Left ventricle myocardium inferior (tissue), 1 donor: ENCODE data around the gene OR2AG2. TPM values are rescaled to one million over a fixed set of nuclear protein-coding genes. Genes with fewer than 3 reads are reported as not detected.
"Not testable (repeated sequence)": the region's sequence is repeated elsewhere in the genome, so short reads cannot be mapped to it uniquely, and the experiment has no call there.

Experiments
- DNase-seq: peaks from one replicate; pipeline ENCODE4 v3.0.0-alpha.2; 2020
- H3K27ac ChIP-seq: fragments of 200-600 bp; replicated peaks from 2 replicates; pipeline ENCODE4 v1.8.0; 2021
- H3K27me3 ChIP-seq: fragments of 200-600 bp; 2 replicates; pipeline ENCODE4 v1.8.0; 2021; ENCODE audit warnings: low read depth
- H3K36me3 ChIP-seq: fragments of 200-600 bp; 2 replicates; pipeline ENCODE4 v1.8.0; 2021
- H3K4me1 ChIP-seq: fragments of 200-600 bp; 2 replicates; pipeline ENCODE4 v1.8.0; 2021
- H3K4me3 ChIP-seq: fragments of 200-600 bp; 2 replicates; pipeline ENCODE4 v1.8.0; 2021; ENCODE audit warnings: mild to moderate bottlenecking, moderate library complexity
- H3K9me3 ChIP-seq: fragments of 200-600 bp; replicated peaks from 2 replicates; pipeline ENCODE4 v1.8.0; 2021
- intact Hi-C: fragments of 100-400 bp; cut with micrococcal nuclease; formaldehyde crosslinking; loops from one replicate; pipeline ENCODE4 v1.11.0; 2022
- long read RNA-seq: library from polyadenylated mRNA; unstranded; transcript quantifications from one replicate; pipeline ENCODE4 v2.0.0, GENCODE V29; 2021
- total RNA-seq: library from RNA; stranded (reverse); fragmentation: NEBNext Ultra II Directional; extraction: Animal tissue kit (Norgen Biotek cat#: 25700); gene quantifications from one replicate; pipeline ENCODE4 v1.2.1, GENCODE V29; 2021
- TF ChIP-seq, protein P1 (sequence below): fragments of 200-600 bp; IDR thresholded peaks from 2 replicates; pipeline ENCODE4 v1.8.0; 2021; ENCODE audit warnings: antibody characterized with exemption, mild to moderate bottlenecking, borderline replicate concordance
- donor health status: DM: no; HTN: yes; CAD: no; lungs with severe emphysema.

Gene OR2AG2, protein sequence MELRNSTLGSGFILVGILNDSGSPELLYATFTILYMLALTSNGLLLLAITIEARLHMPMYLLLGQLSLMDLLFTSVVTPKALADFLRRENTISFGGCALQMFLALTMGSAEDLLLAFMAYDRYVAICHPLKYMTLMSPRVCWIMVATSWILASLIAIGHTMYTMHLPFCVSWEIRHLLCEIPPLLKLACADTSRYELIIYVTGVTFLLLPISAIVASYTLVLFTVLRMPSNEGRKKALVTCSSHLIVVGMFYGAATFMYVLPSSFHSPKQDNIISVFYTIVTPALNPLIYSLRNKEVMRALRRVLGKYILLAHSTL
- total RNA-seq, result not detected
- long read RNA-seq, result 0 reads

GRCh38 chr11:6771926-6772893 lies at the start of gene OR2AG2:
Gene OR2AG2 (minus strand): TSS chr11:6771976. CDS start chr11:6768957, 3,019 bp downstream.
- intact Hi-C loops, result no loop called here
- TF ChIP-seq, protein P1, sequence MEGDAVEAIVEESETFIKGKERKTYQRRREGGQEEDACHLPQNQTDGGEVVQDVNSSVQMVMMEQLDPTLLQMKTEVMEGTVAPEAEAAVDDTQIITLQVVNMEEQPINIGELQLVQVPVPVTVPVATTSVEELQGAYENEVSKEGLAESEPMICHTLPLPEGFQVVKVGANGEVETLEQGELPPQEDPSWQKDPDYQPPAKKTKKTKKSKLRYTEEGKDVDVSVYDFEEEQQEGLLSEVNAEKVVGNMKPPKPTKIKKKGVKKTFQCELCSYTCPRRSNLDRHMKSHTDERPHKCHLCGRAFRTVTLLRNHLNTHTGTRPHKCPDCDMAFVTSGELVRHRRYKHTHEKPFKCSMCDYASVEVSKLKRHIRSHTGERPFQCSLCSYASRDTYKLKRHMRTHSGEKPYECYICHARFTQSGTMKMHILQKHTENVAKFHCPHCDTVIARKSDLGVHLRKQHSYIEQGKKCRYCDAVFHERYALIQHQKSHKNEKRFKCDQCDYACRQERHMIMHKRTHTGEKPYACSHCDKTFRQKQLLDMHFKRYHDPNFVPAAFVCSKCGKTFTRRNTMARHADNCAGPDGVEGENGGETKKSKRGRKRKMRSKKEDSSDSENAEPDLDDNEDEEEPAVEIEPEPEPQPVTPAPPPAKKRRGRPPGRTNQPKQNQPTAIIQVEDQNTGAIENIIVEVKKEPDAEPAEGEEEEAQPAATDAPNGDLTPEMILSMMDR, result no peak
- no peaks in the 10 kb centered on the region for H3K4me1 ChIP-seq
- no peak within 1 kb of the TSS for H3K4me3 ChIP-seq
- no peaks in the 10 kb centered on the region for H3K36me3 ChIP-seq
- no peaks in the 10 kb centered on the region for H3K9me3 ChIP-seq
- DNase-seq, result no peak
- no peak within 1 kb of the TSS for H3K27ac ChIP-seq
- no peaks in the 10 kb centered on the region for H3K27me3 ChIP-seq

- TF ChIP-seq, protein P1, result no peak
- H3K4me1 ChIP-seq, result no peaks in the 10 kb centered on the region
- H3K36me3 ChIP-seq, result no peaks in the 10 kb centered on the region
- DNase-seq, result no peak
- no peak overlapping the region for H3K27ac ChIP-seq
- no peaks in the 10 kb centered on the region for H3K27me3 ChIP-seq
- no peak overlapping the region for H3K4me3 ChIP-seq
- intact Hi-C loops, result no loop called here
- H3K9me3 ChIP-seq, result peaks cover 16% of the 10 kb centered on the region
Measured at GRCh38 chr11:6818967-6819366, 47.2 kb upstream of the OR2AG2 start.

DNA sequence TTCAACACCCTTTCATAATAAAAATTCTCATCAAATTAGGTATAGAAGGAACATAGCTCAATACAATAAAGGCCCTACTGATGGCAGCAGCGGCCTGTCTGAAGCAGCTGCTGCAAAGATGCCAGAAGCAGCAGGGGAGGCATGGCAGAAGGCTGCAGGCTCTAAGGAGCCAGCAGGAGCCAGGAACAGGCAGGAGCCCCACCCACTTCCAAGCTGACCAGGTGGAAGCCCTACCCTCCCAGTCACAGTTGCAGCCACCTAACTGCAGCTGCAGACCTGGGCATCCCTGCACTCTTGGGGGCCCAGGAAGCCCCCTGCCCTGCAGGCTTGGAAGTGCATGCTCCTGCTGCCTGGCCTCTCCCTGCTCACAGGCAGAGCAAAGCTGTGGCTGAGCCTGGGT lies 45.9 kb upstream of the OR2AG2 start:
- Histone ChIP-seq H3K9me3 (peaks cover 16% of the 10 kb centered on the region), H3K4me1 (no peaks in the 10 kb centered on the region), H3K4me3 (no peak overlapping the region), H3K27ac (no peak overlapping the region), H3K36me3 (no peaks in the 10 kb centered on the region), H3K27me3 (peaks cover 8% of the 10 kb centered on the region)
- TF ChIP-seq, protein P1, result no peak
- intact Hi-C loops, result no loop called here
- no peak for DNase-seq

- Histone ChIP-seq H3K4me3 (no peak overlapping the region), H3K27me3 (peaks cover 21% of the 10 kb centered on the region)
- intact Hi-C loops, result no loop called here
Measured at GRCh38 chr11:6813656-6814055, 41.9 kb upstream of the OR2AG2 start.

DNA sequence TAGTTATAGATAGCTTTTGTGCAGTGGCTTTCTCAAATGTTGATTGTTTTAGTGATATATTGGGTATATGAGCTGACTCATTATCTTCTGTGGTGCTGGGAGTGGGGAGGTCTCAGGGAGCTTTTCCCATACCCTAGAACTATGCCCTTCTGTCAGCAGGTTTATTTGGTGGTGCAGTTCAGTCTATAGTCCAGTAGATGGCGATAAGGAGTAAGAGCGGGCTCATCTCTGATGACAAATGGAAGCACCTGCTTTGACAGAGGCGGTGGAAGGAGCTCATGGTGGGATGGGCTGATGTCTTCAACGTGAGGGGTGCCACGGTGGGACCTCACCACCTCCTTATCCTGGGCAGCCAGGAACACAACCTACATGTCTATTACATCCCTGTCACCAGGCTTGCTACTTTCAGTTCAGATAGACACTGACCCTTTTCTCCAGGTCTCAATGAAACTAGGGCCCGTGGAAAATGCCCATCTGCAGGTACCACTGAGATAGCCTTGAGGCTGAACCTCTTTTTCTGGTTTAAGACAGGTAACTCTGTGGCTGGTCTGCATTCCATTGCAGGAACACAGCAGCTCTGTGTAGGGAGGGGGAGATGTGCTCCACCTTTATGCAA lies 40.7 kb upstream of the OR2AG2 start:
- Histone ChIP-seq H3K27ac (no peak overlapping the region), H3K9me3 (no peaks in the 10 kb centered on the region), H3K4me3 (no peak overlapping the region), H3K4me1 (no peaks in the 10 kb centered on the region), H3K36me3 (no peaks in the 10 kb centered on the region), H3K27me3 (peaks cover 21% of the 10 kb centered on the region)
- intact Hi-C loops, result no loop called here
- no peak for DNase-seq
- TF ChIP-seq, protein P1, result peak; percentile 91

More at GRCh38 chr11:6813656-6814055, 41.9 kb upstream of the OR2AG2 start:
- no peak for DNase-seq
- H3K9me3 ChIP-seq, result no peaks in the 10 kb centered on the region
- H3K4me1 ChIP-seq, result no peaks in the 10 kb centered on the region
- TF ChIP-seq, protein P1, result no peak
- H3K27ac ChIP-seq, result no peak overlapping the region
- no peaks in the 10 kb centered on the region for H3K36me3 ChIP-seq

DNA sequence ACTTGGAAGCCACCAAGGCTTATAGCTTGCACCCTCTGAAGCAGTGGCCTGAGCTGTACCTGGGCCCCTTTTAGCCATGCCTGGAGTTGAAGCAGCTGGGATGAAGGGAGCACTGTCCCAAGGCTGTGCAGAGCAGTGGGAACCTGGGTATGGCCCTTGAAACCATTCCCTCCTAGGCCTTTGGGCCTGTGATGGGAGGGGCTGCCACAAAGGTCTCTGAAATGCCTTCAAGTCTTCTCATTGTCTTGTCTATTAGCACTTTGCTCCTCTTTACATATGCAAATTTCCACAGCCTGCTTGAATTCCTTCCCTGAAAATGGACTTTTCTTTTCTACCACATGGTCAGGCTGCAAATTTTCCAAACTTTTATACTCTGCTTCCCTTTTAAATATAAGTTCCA lies 29.3 kb upstream of the OR2AG2 start:
- H3K36me3 ChIP-seq, intact Hi-C loops, DNase-seq, H3K27ac ChIP-seq, H3K27me3 ChIP-seq, H3K4me1 ChIP-seq, H3K4me3 ChIP-seq: not testable (repeated sequence)
- peaks cover 12% of the 10 kb centered on the region for H3K9me3 ChIP-seq
